KG1 (cell line): ENCODE measurements around the gene CCNK.

ENCODE experiments used
- DNase-seq: peaks from one replicate; lab custom pipeline; 2025; lab: John Stamatoyannopoulos, UW

CCNK gene

DNA sequence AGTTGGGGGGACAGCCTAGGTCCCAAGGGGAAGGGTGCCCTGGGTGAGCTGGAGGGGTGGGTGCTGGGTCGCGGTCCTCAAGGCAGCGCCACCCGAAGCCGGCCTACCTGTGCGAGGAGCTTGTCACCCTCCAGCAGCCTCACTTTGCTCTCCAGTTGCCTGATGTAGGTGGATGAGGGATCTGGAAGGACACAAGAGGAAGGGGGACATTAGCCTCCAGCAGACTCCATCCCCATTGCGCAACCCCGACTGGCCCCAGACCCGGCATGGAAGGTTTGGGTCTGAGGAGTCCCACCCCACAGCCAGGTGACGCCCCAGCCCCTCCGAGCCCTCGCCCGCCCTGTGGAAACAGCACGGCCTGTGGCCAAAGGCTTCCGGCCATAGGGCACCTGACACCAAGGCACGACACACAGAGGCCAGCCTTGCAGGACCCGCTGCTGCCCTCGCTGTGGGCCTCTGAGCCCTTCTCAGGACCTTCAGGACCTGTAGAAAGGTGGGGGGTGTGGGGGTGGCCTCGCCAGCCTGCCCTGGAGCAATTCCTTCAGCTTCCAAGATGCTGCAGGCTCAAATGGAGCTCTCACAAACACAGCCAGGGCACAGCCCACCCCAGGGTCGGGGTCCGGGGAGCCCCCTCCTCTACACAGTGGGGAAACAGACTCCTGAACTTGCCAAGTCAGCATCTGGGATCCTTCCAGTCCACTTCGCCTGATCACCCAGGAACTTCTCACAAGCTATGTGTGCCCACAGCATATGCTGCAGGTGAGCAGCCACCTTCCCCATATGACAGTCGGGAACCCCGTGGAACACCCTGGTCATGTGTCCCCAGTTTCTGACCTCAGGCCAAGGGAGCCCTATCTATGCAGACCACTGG is 54.9 kb downstream of the CCNK start:
- no peak for DNase-seq

DNA sequence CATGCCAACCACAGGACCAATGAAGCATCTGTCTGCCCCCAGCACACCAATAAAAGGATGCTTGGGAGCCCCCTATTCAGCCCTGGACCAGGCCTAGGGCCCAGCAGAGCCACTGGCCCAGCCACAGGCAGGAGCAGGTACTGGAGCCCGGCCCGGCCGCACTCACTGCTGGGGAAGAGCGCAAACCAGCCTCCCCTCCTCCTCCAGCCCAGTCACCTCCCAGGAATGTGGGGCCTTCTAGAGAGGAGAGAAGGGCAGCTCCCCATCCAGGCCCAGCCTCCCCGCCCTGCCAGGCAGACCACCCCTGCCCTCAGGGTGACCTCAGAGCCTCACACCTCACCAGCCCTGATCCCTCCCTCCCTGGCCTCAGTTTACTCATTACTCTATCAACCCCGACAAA is 56.2 kb downstream of the CCNK start:
- no peak for DNase-seq

- DNase-seq = no peak
Observed at GRCh38 chr14:99538275-99538674, 57.1 kb downstream of the CCNK start.

GRCh38 chr14:99538733-99539132 is 57.5 kb downstream of the CCNK start:
- DNase-seq = no peak

DNA sequence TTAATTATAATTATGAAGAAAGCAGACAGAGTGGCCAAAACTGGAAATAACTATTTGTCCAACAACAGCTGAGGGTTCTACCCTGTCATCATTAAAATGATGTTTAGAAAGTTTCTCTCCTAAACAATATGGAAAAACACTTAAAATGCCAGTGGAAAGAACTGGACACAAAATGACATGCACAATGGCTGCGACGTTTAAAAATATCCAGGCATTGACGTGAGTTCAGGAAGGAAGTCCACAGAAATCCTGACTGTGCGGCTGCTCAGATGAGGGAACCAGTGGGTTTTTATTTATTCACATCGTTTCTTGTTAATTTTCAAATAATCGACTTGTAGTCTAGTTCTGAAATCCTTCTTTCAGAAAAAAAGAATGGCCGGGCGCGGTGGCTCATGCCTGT is 58.3 kb downstream of the CCNK start:
- no peak for DNase-seq

DNA sequence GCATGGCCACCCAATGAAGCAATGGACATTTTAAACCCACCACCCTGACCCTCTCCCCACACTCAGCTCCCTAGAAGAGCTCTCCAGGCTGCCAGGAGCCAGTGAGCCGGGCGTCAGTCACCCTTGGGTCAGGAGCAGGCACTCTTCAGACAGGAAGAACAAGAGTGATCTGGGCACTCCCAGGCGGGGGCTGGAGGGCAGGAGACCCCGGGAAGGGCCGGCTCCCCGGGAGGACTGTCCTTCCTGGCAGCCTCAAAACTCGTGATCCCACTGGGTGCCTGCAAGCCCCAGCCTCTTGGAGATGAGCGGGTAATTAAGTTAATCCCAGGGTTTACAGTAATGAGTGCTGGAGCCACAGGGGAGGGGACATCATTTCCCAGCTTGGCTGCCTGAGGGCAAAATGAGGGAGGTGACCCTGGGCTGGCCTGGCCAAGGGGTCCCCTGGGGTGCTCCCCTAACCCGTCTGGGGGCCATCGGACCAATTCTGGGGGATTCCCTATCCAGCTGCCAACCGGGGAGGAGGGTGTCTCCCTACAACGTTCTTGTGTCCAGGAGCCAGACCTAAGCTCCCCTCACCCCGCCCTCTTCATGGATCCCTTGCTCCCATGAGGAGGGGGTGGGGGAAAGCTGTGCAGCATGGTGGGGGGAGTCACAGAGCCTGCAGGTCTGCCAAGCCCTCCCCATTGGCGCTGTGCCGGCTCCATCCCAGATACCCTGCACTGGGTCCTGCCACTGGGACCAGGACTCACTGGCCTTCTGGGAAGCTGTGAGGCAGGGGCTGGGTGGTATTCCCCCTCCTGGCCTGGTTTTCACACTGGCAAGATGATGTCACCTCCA is 59.2 kb downstream of the CCNK start:
- DNase-seq = no peak

DNA sequence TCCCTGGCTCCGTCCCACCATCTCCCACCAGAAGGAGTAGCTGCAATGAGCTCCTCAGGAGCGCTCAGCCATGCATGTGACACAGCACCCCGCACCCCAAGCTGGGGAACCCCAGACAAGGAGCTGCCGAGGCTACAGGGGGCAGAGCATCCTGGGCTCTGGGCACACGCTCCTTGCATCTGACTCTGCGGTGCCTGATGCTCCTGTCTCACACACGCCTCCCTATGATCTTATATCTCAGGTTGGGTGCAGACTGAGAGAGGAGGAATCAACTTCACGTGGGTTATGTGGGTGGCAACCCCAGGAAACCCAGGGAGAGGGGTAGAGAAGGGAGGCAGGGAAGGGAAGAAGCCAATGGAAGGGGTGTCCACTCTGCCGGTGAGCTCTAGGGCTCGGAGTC is 60.0 kb downstream of the CCNK start:
- no peak for DNase-seq

GRCh38 chr14:99541677-99542470 is 60.7 kb downstream of the CCNK start:
- DNase-seq = no peak

- DNase-seq = no peak
Observed at GRCh38 chr14:99542566-99542965, 61.4 kb downstream of the CCNK start.

GRCh38 chr14:99543370-99543769 is 62.2 kb downstream of the CCNK start:
- no peak for DNase-seq

DNA sequence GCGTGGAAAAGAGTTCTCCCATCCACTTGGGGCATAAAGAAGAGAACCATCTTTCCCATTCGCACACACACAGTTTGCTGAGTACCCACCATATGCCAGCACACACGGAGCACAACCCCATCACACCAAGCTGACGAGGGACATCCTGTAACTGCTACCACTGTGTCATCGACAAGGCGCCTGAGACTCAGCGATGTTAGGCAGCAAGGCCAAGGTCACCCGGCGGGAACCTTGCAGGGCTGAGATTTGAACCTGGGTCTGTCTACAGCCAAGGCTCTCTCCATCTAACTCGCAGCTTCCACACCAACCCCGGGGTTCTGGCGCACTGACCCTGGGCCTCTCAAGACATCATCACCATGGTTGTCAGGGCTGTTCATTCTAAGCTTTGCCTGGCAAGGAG is 62.8 kb downstream of the CCNK start:
- no peak for DNase-seq

DNA sequence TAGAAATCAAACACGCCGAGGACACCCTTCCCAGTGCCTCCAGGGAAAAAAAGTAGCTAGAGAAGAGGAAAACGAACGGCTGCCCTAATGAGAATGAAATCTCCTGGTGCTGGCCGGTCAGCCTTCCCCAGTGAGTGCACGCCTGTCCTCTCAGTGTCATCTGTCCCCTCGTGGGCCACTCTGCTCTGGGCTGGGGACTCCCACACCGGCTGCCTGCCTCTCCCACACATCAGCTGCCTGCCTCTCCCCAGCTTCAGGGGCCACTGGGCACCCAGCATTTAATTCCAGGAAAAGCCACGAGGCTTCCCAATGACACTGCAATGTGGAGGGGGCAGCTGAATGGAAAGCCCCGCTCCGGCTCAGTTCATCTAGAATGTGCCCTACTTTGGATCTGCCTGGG is 63.8 kb downstream of the CCNK start:
- DNase-seq = no peak

DNA sequence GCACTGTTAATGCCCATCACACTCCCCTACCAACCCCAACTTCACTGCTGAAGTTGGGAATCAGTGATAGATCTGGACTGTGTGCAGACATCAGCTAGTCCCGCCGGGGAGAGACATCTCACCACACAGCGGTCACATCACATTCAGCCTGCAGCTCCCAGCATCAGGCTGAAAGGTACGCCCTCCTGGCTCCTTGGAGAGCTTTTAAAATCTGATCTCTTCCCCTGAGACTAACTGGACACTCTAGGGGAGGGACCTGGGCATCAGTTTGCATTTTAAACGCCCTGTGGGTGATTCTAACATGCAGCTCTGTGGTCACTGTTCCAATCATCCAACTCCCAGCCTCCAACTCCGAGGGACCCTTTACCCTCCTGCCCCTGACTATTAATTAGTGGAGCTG is 64.4 kb downstream of the CCNK start:
- no peak for DNase-seq

GRCh38 chr14:99546234-99546879 is 65.1 kb downstream of the CCNK start:
- no peak for DNase-seq

DNA sequence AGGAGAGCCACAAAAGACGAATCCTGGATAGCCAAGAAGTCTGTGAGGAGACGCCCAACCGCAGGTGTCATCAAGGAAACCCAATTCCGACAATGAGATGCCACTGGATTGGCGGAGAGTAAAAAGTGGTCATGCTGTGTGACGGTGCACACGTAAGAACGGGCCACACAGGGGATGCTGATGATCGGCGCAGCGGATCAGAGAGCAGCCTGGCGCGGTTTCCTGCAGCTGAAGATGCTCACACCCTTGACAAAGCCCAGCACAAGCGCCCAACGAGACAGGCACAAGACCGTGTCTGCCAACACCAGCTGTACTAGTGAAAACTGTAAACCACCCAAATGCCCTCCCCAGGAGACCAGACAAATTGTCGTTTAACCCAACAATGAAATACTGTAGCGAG is 67.0 kb downstream of the CCNK start:
- DNase-seq = no peak

DNA sequence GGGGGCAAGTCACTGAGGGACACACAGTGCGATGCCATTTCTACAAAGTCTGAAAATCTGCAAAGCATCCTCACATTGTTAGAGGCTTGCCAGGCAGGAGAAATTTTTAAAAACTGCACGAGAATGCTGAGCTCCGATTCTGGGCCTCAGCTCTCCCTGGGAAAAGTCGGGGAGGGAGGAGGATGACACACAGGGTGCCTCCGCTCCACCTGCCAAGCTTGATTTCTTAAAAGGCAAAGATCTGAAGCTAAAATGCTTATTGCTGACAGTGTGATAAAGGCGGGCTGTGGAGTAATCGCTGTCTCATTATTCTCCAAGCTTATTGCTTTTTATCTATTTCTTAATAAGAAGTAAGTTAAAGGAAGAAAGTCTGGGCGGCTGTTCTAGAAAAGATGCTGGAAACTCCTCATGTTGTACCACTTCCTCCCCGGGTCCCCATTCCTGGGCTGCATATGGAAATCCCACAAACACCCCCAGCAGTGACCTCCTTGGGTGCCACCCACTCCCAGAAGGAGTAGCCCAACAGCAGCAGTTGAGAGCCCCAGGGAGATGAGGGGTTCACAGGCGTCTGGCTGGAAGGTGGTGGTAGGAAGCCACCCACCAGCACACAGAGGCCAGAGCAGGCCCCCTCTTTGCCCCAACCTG is 67.8 kb downstream of the CCNK start:
- no peak for DNase-seq

GRCh38 chr14:99549684-99550083 is 68.5 kb downstream of the CCNK start:
- no peak for DNase-seq

- no peak for DNase-seq
Observed at GRCh38 chr14:99550387-99550992, 69.3 kb downstream of the CCNK start.

- DNase-seq = no peak
Observed at GRCh38 chr14:99551034-99551922, 70.1 kb downstream of the CCNK start.

DNA sequence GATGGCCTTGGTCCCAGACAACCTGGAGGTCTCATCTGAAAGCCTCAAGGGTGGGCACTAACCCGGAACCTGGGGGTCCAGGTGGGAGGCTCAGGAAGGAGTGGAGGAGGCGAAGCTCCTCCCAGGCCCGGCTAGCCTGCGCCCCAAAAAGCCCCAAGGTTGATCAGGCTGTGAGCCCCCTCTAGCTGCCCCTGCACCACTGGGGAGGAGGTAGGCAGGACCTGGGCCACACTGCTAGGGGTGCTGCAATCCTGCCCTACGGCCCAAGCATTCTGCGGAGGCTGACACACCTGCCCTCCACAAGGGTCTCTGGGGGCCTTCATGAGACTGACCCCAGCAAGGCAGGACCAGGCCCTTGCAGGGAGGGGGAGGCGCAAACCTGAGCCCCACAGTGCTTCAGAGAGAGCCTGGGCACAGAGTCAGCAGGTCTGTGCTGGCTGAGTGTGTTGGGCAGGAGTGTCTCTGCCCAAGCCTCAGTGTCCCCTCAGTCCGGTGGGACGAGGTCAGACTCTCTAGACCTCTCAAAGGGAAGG is 70.9 kb downstream of the CCNK start:
- DNase-seq = no peak
